ENCODE results near the gene ASB11.

GRCh38 chrX:15298780-15299179 is 16.7 kb downstream of the ASB11 start:
- no peak for TF ChIP-seq CTCF (IDR thresholded peaks at IDR 0.05 in 8 of 11, conservative IDR thresholded peaks at IDR 0.05 in 3 of 11)
- TF ChIP-seq POLR2A (IDR thresholded peaks at IDR 0.05) = no peak

Measured in spleen (tissue), 7 donors.